Mesenchymal stem cell (in vitro differentiated cells and primary cell): ENCODE data around the gene VARS1.

Experiments
- DNase-seq: peaks from one replicate; pipeline ENCODE4 v3.0.0-alpha.2; 2013
- H2AFZ ChIP-seq: one replicate; pipeline ENCODE4 v1.6.1; 2013; ENCODE audit warnings: low read depth, mild to moderate bottlenecking, control low read depth, inconsistent platforms, low read length, moderate library complexity
- H2AK5ac ChIP-seq: 2 replicates; pipeline ENCODE4 v1.6.1; 2013; ENCODE audit warnings: low read length, moderate library complexity, mild to moderate bottlenecking, inconsistent platforms; ENCODE audit not compliant: severe bottlenecking
- H2BK120ac ChIP-seq: one replicate; pipeline ENCODE4 v1.6.1; 2013; ENCODE audit warnings: low read depth, mild to moderate bottlenecking, inconsistent platforms, low read length, moderate library complexity
- H2BK12ac ChIP-seq, 2 experiments: one replicate each; pipeline ENCODE4 v1.6.1; 2013; ENCODE audit warnings: inconsistent platforms in 2 of 2, low read length in 2 of 2, mild to moderate bottlenecking in 2 of 2, moderate library complexity in 2 of 2, control low read depth in 1 of 2
- H2BK15ac ChIP-seq: one replicate; pipeline ENCODE4 v1.6.1; 2013; ENCODE audit warnings: mild to moderate bottlenecking, low read depth, inconsistent platforms; ENCODE audit not compliant: poor library complexity, severe bottlenecking
- H2BK5ac ChIP-seq: 2 replicates; pipeline ENCODE4 v1.6.1; 2013; ENCODE audit warnings: low read depth, mild to moderate bottlenecking, low read length, control low read depth, inconsistent platforms; ENCODE audit not compliant: poor library complexity, severe bottlenecking
- H3K14ac ChIP-seq, 2 experiments: one replicate each; pipeline ENCODE4 v1.6.1; 2013; ENCODE audit warnings: inconsistent platforms in 2 of 2, low read length in 2 of 2, control low read depth in 1 of 2, mild to moderate bottlenecking in 1 of 2, moderate library complexity in 1 of 2
- H3K18ac ChIP-seq, 2 experiments: one replicate each; pipeline ENCODE4 v1.6.1; 2013; ENCODE audit warnings: inconsistent platforms in 2 of 2, low read length in 2 of 2, control low read depth in 1 of 2, low read depth in 1 of 2, mild to moderate bottlenecking in 1 of 2
- H3K23ac ChIP-seq, 2 experiments: one replicate each; pipeline ENCODE4 v1.6.1; 2013; ENCODE audit warnings: inconsistent platforms in 2 of 2, low read length in 2 of 2, mild to moderate bottlenecking in 2 of 2, moderate library complexity in 2 of 2, control low read depth in 1 of 2
- H3K27ac ChIP-seq: 2 replicates; pipeline ENCODE4 v1.5.1; 2013; ENCODE audit warnings: mild to moderate bottlenecking, moderate library complexity, low read length, control low read depth, inconsistent platforms; ENCODE audit not compliant: poor library complexity, severe bottlenecking
- H3K27me3 ChIP-seq, 2 experiments: 2 replicates each; pipeline versions ENCODE4 v1.6.1 to v1.7.0; 2013; ENCODE audit warnings: low read length in 2 of 2, mild to moderate bottlenecking in 2 of 2, moderate library complexity in 2 of 2, control low read depth in 1 of 2, inconsistent platforms in 1 of 2; ENCODE audit not compliant: control insufficient read depth in 1 of 2, insufficient read depth in 1 of 2
- H3K36me3 ChIP-seq, 2 experiments: 2 replicates each; pipeline versions ENCODE4 v1.6.1 to v1.7.0; 2013; ENCODE audit warnings: low read length in 2 of 2, control low read depth in 1 of 2, inconsistent platforms in 1 of 2, low read depth in 1 of 2, mild to moderate bottlenecking in 1 of 2; ENCODE audit not compliant: insufficient read depth in 2 of 2, control insufficient read depth in 1 of 2
- H3K4ac ChIP-seq, 2 experiments: one replicate each; pipeline ENCODE4 v1.6.1; 2013; ENCODE audit warnings: inconsistent platforms in 2 of 2, low read length in 2 of 2, mild to moderate bottlenecking in 2 of 2, moderate library complexity in 2 of 2, control low read depth in 1 of 2, low read depth in 1 of 2
- H3K4me1 ChIP-seq: 2 replicates; pipeline ENCODE4 v1.6.1; 2013; ENCODE audit warnings: low read depth, low read length, control low read depth; ENCODE audit not compliant: control insufficient read depth, insufficient read depth
- H3K4me2 ChIP-seq: 2 replicates; pipeline ENCODE4 v1.6.1; 2013; ENCODE audit warnings: low read length, mild to moderate bottlenecking, inconsistent platforms; ENCODE audit not compliant: poor library complexity, severe bottlenecking
- H3K4me3 ChIP-seq, 2 experiments: 2 replicates each; pipeline versions ENCODE4 v1.5.1 to v1.7.0; 2013; ENCODE audit warnings: low read length in 2 of 2, mild to moderate bottlenecking in 2 of 2, control low read depth in 1 of 2, low read depth in 1 of 2; ENCODE audit not compliant: insufficient read depth in 1 of 2
- H3K79me1 ChIP-seq: replicated peaks from 2 replicates; pipeline ENCODE4 v1.6.1; 2013; ENCODE audit warnings: mild to moderate bottlenecking, control low read depth, low read length, inconsistent platforms; ENCODE audit not compliant: poor library complexity, severe bottlenecking
- H3K9ac ChIP-seq: 2 replicates; pipeline ENCODE4 v1.7.0; 2013; ENCODE audit warnings: mild to moderate bottlenecking, low read length, moderate library complexity
- H3K9me3 ChIP-seq: 2 replicates; pipeline ENCODE4 v1.7.0; 2013; ENCODE audit warnings: mild to moderate bottlenecking, low read length; ENCODE audit not compliant: control insufficient read depth
- H4K8ac ChIP-seq: one replicate; pipeline ENCODE4 v1.6.1; 2013; ENCODE audit warnings: inconsistent platforms, mild to moderate bottlenecking, low read length, moderate library complexity
- H4K91ac ChIP-seq: one replicate; pipeline ENCODE4 v1.6.1; 2013; ENCODE audit warnings: mild to moderate bottlenecking, low read length, inconsistent platforms
- WGBS: methylation state at CpG from one replicate; pipeline ENCODE4 v1.1.7; 2013; ENCODE audit warnings: mixed read lengths; 5-methylcytosine and 5-hydroxymethylcytosine counted together

Gene VARS1

GRCh38 chr6:31836047-31836473 is 40.5 kb upstream of the VARS1 start:
- Histone ChIP-seq H3K4me2 (peak overlapping the region; percentile 98), H2AFZ (no peak overlapping the region), H3K4me1 (peaks cover 22% of the 10 kb centered on the region), H2BK120ac (no peak overlapping the region), H3K9ac (peak overlapping the region; percentile 98), H3K23ac (peak overlapping the region in 1 of 2 experiments; percentile 14), H3K14ac (peak overlapping the region in 1 of 2 experiments; percentile 86), H3K4me3 (peak overlapping the region; percentile 51 to 100), H3K79me1 (peaks cover 11% of the 10 kb centered on the region), H3K9me3 (no peaks in the 10 kb centered on the region), H2BK12ac (no peak overlapping the region), H2AK5ac (no peak overlapping the region), H4K8ac (no peak overlapping the region), H2BK15ac (no peak overlapping the region), H3K27ac (peak overlapping the region; percentile 30), H2BK5ac (no peak overlapping the region), H4K91ac (peak overlapping the region; percentile 29), H3K27me3 (no peaks in the 10 kb centered on the region), H3K36me3 (peaks cover 37 to 50% of the 10 kb centered on the region in 2 experiments), H3K18ac (peak overlapping the region in 1 of 2 experiments; percentile 21), H3K4ac (peak overlapping the region in 1 of 2 experiments; percentile 58)
- no peak for DNase-seq
- whole genome bisulfite sequencing: under 1% methylated on average over 14 of the region's 14 CpGs

- Histone ChIP-seq H3K36me3 (peaks cover 24 to 35% of the 10 kb centered on the region in 2 experiments), H3K4me2 (peak overlapping the region; percentile 98), H3K27ac (peak overlapping the region; percentile 95), H4K91ac (peak overlapping the region; percentile 99), H3K14ac (peak overlapping the region in 1 of 2 experiments; percentile 100), H2BK5ac (peak overlapping the region; percentile 91), H3K23ac (peak overlapping the region in 1 of 2 experiments; percentile 100), H2BK12ac (peak overlapping the region in 1 of 2 experiments; percentile 87), H3K4me3 (peak overlapping the region; percentile 100), H4K8ac (peak overlapping the region; percentile 98), H3K27me3 (no peaks in the 10 kb centered on the region), H3K18ac (peak overlapping the region; percentile 100), H2BK15ac (peak overlapping the region; percentile 57), H2AK5ac (peak overlapping the region; percentile 97), H2BK120ac (peak overlapping the region; percentile 65), H3K9me3 (no peaks in the 10 kb centered on the region), H2AFZ (peak overlapping the region; percentile 73), H3K79me1 (peaks cover 5% of the 10 kb centered on the region), H3K9ac (peak overlapping the region; percentile 98), H3K4me1 (peaks cover 21% of the 10 kb centered on the region), H3K4ac (peak overlapping the region; percentile 100)
- DNase-seq: peak; percentile 89
- 2% methylated on average over 58 of the region's 59 CpGs for WGBS
These were observed 39.1 kb upstream of the VARS1 start for GRCh38 chr6:31834367-31835250.

GRCh38 chr6:31831350-31832215 is 36.0 kb upstream of the VARS1 start:
- Histone ChIP-seq H3K18ac (no peak overlapping the region), H2BK15ac (no peak overlapping the region), H3K79me1 (peaks cover 5% of the 10 kb centered on the region), H4K8ac (no peak overlapping the region), H3K4me1 (peaks cover 5% of the 10 kb centered on the region), H3K9me3 (no peaks in the 10 kb centered on the region), H3K14ac (no peak overlapping the region), H3K4me3 (peak overlapping the region in 1 of 2 experiments; percentile 79), H4K91ac (no peak overlapping the region), H3K4ac (peak overlapping the region in 1 of 2 experiments; percentile 37), H3K27me3 (no peaks in the 10 kb centered on the region), H2BK5ac (no peak overlapping the region), H2AK5ac (no peak overlapping the region), H3K23ac (no peak overlapping the region), H3K9ac (peak overlapping the region; percentile 93), H3K4me2 (no peak overlapping the region), H2AFZ (no peak overlapping the region), H3K27ac (no peak overlapping the region), H2BK120ac (no peak overlapping the region), H3K36me3 (peaks cover 3 to 6% of the 10 kb centered on the region in 2 experiments), H2BK12ac (no peak overlapping the region)
- 97% methylated on average over 11 of the region's 15 CpGs for WGBS
- peak; percentile 15 for DNase-seq
